Stomach (tissue), 4 donors: ENCODE results near the gene ST8SIA4.
"Not testable (repeated sequence)": the region's sequence is repeated elsewhere in the genome, so short reads cannot be mapped to it uniquely, and the experiment has no call there.

Source experiments
- CTCF ChIP-seq, 7 experiments: fragments of 450-650 bp in 4 of 7; fragments of 200-600 bp in 3 of 7; sonication (generic) in 3 of 7; IDR thresholded peaks; one replicate each; pipeline ENCODE4 v1.5.1; 2016 to 2019; ENCODE audit warnings: antibody characterized with exemption in 7 of 7, control low read depth in 2 of 7, mild to moderate bottlenecking in 1 of 7
- POLR2A ChIP-seq, 4 donors: fragments of 450-650 bp; IDR thresholded peaks; one replicate each; pipeline ENCODE4 v1.6.1; 2016; ENCODE audit warnings: antibody characterized with exemption in 4 of 4, control low read depth in 2 of 4, mild to moderate bottlenecking in 1 of 4, moderate library complexity in 1 of 4
- POLR2AphosphoS5 ChIP-seq, 3 donors: sonication (generic); formaldehyde crosslinking; IDR thresholded peaks; one replicate each; pipeline ENCODE4 v1.6.1; 2016; ENCODE audit warnings: antibody characterized with exemption in 3 of 3

GRCh38 chr5:100785536-100785935 is 117.5 kb downstream of the ST8SIA4 start:
- not testable (repeated sequence) for TF ChIP-seq CTCF, POLR2AphosphoS5, POLR2A (IDR thresholded peaks at IDR 0.05)
